Loucy (cell line): Measurements from ENCODE around the gene CYBA.

Experiments used
- H2AFZ ChIP-seq: fragments of 200-600 bp; sonication (generic); 2 replicates; pipeline ENCODE4 v1.6.0; 2016; ENCODE audit warnings: antibody characterized with exemption, mild to moderate bottlenecking, low read length, moderate library complexity
- H3F3A ChIP-seq: fragments of 200-600 bp; 2 replicates; pipeline ENCODE4 v1.6.0; 2016; ENCODE audit warnings: antibody characterized with exemption, low read depth, mild to moderate bottlenecking
- H3K27me3 ChIP-seq: fragments of 200-600 bp; sonication (generic); 2 replicates; pipeline ENCODE4 v1.6.1; 2014; ENCODE audit warnings: low read length, mild to moderate bottlenecking; ENCODE audit not compliant: insufficient read depth, poor library complexity, severe bottlenecking
- H3K36me3 ChIP-seq: fragments of 200-600 bp; sonication (generic); 2 replicates; pipeline ENCODE4 v1.6.1; 2016; ENCODE audit warnings: low read length; ENCODE audit not compliant: insufficient read depth
- H3K4me1 ChIP-seq: fragments of 200-600 bp; sonication (generic); 2 replicates; pipeline ENCODE4 v1.5.1; 2014; ENCODE audit warnings: low read length, mild to moderate bottlenecking; ENCODE audit not compliant: insufficient read depth, poor library complexity, severe bottlenecking
- H3K4me2 ChIP-seq: fragments of 200-600 bp; sonication (generic); 2 replicates; pipeline ENCODE4 v1.6.0; 2014; ENCODE audit warnings: antibody characterized with exemption, low read length, low read depth, mild to moderate bottlenecking; ENCODE audit not compliant: poor library complexity, severe bottlenecking
- H3K4me3 ChIP-seq: fragments of 200-600 bp; sonication (generic); 2 replicates; pipeline ENCODE4 v1.5.1; 2014; ENCODE audit warnings: low read length, mild to moderate bottlenecking, mixed read lengths; ENCODE audit not compliant: poor library complexity, severe bottlenecking
- H3K79me2 ChIP-seq: fragments of 200-600 bp; sonication (generic); 2 replicates; pipeline ENCODE4 v1.6.1; 2014; ENCODE audit warnings: low read length; ENCODE audit not compliant: insufficient read depth
- H3K9ac ChIP-seq: fragments of 200-600 bp; sonication (generic); 2 replicates; pipeline ENCODE4 v1.6.0; 2014; ENCODE audit warnings: mild to moderate bottlenecking, low read depth, low read length, moderate library complexity; ENCODE audit not compliant: poor library complexity, severe bottlenecking
- H3K9me2 ChIP-seq: fragments of 200-600 bp; sonication (generic); replicated peaks from 2 replicates; pipeline ENCODE4 v1.6.1; 2016; ENCODE audit warnings: low read depth, low read length, mixed read lengths
- H3K9me3 ChIP-seq: fragments of 200-600 bp; sonication (generic); 2 replicates; pipeline ENCODE4 v1.6.1; 2014; ENCODE audit warnings: mild to moderate bottlenecking, antibody characterized with exemption, low read length, low read depth; ENCODE audit not compliant: insufficient read depth
- H4K20me1 ChIP-seq: fragments of 200-600 bp; sonication (generic); 2 replicates; pipeline ENCODE4 v1.6.0; 2014; ENCODE audit warnings: antibody characterized with exemption, low read length, mild to moderate bottlenecking; ENCODE audit not compliant: insufficient read depth, poor library complexity, severe bottlenecking
- CTCF ChIP-seq: fragments of 200-600 bp; sonication (generic); conservative IDR thresholded peaks from 2 replicates; pipeline ENCODE4 v1.5.1; 2014; ENCODE audit warnings: mild to moderate bottlenecking, antibody characterized with exemption, low read length
- EZH2phosphoT487 ChIP-seq: fragments of 200-600 bp; IDR thresholded peaks from 2 replicates; pipeline ENCODE4 v1.6.1; 2018; ENCODE audit warnings: antibody characterized with exemption, mild to moderate bottlenecking, moderate library complexity, borderline replicate concordance

CYBA gene

GRCh38 chr16:88631384-88631783 lies 19.5 kb downstream of the CYBA start:
- no peaks in the 10 kb centered on the region for H4K20me1 ChIP-seq
- no peaks in the 10 kb centered on the region for H3K79me2 ChIP-seq
- H3F3A ChIP-seq: no peaks in the 10 kb centered on the region
- no peaks in the 10 kb centered on the region for H3K27me3 ChIP-seq
- no peak overlapping the region for H2AFZ ChIP-seq
- H3K9me3 ChIP-seq: no peaks in the 10 kb centered on the region
- H3K36me3 ChIP-seq: peaks cover 9% of the 10 kb centered on the region; the same call in 1 of the 2 replicates
- no peak overlapping the region for H3K4me2 ChIP-seq
- no peak overlapping the region for H3K9ac ChIP-seq
- H3K4me3 ChIP-seq: no peak overlapping the region
- H3K4me1 ChIP-seq: no peaks in the 10 kb centered on the region
- TF ChIP-seq CTCF (no peak), EZH2phosphoT487 (no peak)
- no peaks in the 10 kb centered on the region for H3K9me2 ChIP-seq

GRCh38 chr16:88630941-88631340 lies 19.9 kb downstream of the CYBA start:
- no peaks in the 10 kb centered on the region for H3K9me2 ChIP-seq
- H3K4me2 ChIP-seq: no peak overlapping the region
- H4K20me1 ChIP-seq: no peaks in the 10 kb centered on the region
- no peaks in the 10 kb centered on the region for H3K79me2 ChIP-seq
- H3K36me3 ChIP-seq: peaks cover 9% of the 10 kb centered on the region; the same call in 1 of the 2 replicates
- no peaks in the 10 kb centered on the region for H3K27me3 ChIP-seq
- TF ChIP-seq CTCF (no peak), EZH2phosphoT487 (no peak)
- no peak overlapping the region for H2AFZ ChIP-seq
- no peaks in the 10 kb centered on the region for H3K9me3 ChIP-seq
- H3K4me3 ChIP-seq: no peak overlapping the region
- no peaks in the 10 kb centered on the region for H3K4me1 ChIP-seq
- H3K9ac ChIP-seq: no peak overlapping the region
- no peaks in the 10 kb centered on the region for H3F3A ChIP-seq

GRCh38 chr16:88630433-88630832 lies 20.4 kb downstream of the CYBA start:
- Histone ChIP-seq H3K9me2 (no peaks in the 10 kb centered on the region), H3F3A (no peaks in the 10 kb centered on the region), H4K20me1 (no peaks in the 10 kb centered on the region), H2AFZ (no peak overlapping the region), H3K27me3 (no peaks in the 10 kb centered on the region), H3K36me3 (peaks cover 10% of the 10 kb centered on the region; the same call in 1 of the 2 replicates), H3K9me3 (no peaks in the 10 kb centered on the region), H3K4me2 (no peak overlapping the region), H3K9ac (no peak overlapping the region), H3K4me1 (no peaks in the 10 kb centered on the region), H3K4me3 (no peak overlapping the region), H3K79me2 (no peaks in the 10 kb centered on the region)
- TF ChIP-seq CTCF (no peak), EZH2phosphoT487 (no peak)
